ENCODE data around the gene FBXO28.
"Not testable (repeated sequence)": the region's sequence is repeated elsewhere in the genome, so short reads cannot be mapped to it uniquely, and the experiment has no call there.

FBXO28 gene, protein sequence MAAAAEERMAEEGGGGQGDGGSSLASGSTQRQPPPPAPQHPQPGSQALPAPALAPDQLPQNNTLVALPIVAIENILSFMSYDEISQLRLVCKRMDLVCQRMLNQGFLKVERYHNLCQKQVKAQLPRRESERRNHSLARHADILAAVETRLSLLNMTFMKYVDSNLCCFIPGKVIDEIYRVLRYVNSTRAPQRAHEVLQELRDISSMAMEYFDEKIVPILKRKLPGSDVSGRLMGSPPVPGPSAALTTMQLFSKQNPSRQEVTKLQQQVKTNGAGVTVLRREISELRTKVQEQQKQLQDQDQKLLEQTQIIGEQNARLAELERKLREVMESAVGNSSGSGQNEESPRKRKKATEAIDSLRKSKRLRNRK

DNA sequence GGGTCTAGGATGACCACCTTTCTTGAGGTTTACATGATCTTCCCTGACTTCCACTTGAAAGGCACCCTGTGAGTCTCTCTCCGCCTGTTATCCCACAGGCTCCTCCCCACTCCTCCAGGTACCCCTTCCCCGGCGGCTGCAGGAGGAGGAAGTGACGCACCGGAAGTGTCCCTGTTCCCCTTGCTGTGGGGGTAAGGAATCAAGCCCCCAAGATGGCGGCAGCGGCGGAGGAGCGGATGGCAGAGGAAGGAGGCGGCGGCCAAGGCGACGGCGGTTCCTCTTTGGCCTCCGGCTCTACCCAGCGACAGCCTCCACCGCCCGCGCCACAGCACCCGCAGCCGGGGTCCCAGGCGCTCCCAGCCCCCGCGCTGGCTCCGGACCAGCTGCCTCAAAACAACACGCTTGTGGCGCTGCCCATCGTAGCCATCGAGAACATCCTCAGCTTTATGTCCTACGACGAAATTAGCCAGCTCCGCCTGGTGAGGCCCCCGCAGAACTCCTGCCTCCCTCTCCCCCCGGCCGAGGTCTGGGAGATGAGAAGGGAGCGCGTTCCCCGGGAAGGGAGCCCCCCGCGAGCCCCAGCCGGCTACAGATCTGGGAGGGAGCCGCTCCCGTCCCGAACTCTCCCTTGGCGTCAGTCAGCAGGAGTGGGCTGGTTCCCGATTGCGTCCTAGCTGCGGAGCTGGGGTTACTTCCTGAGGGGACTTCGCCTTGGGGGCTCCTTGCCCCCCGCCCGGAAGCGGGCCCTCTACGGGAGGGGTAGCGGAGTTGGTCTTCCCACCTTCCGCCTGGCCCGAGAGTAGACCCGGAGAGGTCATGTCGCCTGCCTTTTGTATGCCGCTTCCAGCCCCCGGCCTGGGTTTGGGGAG, at the start of gene FBXO28:
Gene FBXO28 (plus strand): TSS at position 194 of the 869 bp plus-strand sequence. CDS start 19 bp downstream, at position 213.
- peak; percentile 95 for DNase-seq

DNA sequence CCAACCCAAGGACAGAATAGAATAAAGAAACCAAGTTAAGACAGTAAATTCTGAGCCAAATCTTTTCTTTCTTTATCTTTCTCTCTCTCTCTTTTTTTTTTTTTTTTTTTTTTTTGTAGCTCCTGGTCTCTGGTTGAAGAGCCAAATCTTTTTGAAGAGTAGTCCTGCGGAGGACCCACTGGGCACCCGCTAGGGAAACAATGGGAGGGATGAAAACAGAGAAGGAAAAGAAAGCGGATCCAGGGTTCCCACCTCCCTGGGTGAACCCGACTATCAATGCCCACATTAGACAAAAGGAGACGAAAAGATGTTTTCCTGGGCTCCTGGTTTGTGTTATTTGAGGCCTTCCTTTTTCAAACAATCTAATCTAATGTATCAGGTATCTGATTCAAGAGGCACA, 49.8 kb upstream of the FBXO28 start:
- DNase-seq: no peak

DNA sequence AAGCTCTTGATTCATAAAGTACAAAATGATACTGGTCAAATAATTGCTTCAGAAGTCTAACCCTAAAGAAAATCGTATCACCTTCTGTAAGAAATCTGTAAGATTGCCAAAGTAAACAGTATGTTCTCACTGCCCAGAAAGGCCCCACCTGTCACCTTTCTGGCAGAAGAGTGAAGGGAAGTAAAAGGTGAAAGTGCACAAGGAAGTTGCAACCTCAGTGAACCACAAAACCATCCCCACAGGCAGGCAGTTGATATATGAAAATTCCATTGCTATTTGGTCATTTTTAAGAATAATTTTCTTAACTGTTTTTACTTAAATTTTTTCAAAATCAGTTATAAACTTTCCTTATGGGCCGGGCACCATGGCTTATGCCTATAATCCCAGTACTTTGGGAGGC, 48.5 kb upstream of the FBXO28 start:
- DNase-seq: no peak

DNA sequence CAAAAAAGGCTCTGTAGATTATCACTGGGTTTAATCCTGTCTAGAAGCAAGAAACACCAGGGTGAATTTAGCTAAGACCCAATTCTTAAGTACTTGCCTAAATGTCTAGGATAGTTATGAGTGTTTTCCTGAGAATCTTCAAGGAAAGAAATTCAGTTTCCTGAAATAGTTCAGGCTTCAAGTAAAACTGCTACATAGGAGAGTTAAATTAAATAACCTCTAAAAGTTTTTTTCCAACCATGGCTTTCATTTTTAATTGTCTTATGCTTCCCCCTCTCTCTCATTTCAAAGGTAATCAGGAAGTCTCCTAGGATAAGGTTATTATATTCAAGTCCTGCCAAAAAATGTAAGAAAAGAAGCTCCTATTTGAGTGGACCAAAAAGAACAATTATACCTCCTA, 46.7 kb upstream of the FBXO28 start:
- DNase-seq: no peak

DNA sequence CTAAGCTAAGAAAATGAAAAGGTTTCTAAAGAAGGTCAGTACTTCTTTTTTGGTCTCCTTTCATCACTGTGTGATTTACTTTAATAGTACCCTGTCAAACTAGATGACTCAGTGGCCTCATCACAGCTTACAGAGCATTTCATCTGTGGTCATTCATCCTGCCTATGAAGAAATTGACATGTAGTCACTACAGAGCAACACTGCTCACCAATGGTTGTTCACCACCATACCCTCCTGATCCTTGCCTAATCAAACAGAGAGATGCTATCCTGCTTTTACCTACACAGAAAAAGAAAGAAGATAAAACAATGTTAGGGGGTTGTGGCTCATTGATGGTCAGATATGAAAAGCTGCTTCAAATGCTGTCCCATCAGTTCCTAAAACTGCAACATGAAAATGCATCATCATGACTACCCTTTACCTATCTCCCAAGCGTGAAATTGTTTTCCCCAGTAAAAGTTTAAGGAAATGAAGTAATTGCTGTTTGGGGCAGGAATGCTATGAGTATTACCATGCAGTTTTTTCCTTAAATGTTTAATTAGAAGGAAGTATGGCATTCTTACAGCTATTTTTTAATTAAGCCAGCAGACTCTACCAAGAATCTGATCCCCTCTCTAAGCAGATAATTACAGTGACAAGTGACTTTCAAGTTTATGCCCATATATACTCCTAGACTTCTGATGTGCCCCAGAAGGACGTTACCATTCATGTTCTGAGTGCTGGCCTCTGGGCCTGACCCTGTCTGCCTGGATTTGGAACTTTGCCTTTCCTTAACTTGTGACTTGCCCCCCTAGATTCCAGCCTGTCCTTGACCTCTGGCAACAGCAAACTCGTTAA, 46.1 kb upstream of the FBXO28 start:
- DNase-seq: no peak

DNA sequence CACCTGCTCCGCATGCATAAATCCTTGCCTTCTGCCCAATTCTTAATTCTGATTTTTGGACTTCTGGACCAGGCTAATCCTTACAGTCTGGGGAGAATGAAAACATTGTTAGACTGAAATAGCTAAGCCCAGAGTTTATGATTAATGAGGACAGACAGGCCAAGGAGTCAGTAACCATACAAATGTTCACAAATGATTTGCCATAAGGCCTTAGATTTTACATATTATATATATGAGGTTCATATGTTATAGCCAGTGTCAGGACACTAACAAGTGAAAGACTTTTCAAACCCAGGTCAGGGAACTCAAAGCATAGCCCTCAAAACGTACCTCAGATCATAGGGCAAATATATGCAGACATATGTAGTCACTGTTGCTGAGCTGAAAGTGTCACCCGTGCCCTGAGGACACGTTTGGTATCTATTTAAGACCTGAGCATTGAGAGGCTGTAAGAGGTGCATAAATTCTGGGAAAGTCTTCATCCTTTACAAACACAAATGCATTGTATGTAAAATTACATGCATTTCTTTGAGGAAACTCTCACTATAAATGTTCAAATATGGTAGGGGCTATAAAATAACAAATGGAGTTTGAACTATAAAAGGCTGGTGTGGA, 45.3 kb upstream of the FBXO28 start:
- no peak for DNase-seq

DNA sequence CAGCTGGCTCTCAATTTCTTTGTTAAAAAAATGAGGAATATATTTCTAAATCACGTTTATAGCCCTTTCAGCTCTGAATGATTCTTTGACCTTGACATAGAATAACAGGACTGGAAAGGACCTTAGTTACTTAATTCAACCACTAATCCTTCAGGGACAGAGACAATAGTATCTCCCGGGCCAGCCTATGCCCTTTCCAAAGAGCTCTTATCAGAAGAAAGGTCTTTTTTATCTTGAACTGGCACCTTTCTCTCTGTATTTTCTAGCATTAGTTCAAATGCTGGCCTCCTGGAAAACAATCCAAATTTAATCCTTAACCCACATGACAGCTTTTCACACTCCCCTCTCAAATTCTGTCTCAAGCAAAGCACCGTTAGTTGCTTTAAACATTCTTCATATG, 44.8 kb upstream of the FBXO28 start:
- DNase-seq: no peak

DNA sequence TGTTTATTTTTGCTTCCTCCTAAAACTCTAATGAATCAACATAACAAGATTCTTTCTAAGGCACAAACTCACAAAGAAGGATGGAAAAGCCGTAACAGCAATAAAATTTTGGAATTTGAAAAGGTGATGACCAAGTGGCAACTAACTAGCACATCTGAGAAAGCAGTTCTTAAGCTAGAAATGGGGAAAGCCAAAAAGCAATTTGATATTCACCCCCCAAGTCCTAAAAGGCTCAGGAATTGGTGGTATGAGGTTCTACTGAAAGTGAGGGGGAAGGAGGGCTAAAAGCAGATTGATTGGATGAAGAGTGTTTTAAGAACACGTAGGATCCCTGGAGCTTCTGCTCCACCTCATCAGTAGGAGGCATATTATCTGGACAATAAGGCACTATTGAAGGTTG, 43.4 kb upstream of the FBXO28 start:
- no peak for DNase-seq

DNA sequence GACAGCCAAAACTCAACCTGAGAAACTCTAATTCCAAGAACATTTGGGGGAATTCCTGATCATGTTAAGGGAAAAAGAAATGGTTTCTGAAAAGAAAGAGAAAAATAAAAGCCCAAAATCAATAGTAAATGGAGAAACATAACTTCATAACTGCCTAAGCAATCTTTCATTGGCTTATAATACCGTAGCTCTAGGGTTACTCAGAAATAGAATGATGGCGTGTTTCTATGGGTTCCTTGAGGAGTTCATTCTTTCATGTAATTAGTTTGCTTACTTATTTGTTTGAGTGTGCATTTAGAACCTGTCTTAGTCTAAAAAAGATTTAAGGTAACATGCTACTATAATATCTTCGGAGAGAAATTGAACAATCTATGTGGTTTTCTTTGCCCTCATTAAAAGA, 37.5 kb upstream of the FBXO28 start:
- no peak for DNase-seq

DNA sequence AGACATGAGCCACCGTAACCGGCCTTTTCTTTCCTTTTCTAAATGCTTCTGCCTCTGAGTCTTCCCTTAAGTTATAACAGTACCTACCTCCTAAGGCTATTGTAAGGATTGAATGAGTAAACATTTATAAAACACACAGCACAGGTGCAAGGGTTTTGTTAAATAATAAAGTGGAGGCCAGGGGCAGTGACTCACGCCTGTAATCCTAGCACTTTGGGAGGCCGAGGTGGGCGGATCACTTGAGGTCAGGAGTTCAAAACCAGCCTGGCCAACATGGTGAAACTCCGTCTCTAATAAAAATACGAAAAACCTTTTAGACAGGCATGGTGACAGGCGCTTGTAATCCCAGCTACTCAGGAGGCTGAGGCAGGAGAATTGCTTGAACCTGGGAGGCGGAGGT, 34.3 kb upstream of the FBXO28 start:
- DNase-seq: not testable (repeated sequence)

DNA sequence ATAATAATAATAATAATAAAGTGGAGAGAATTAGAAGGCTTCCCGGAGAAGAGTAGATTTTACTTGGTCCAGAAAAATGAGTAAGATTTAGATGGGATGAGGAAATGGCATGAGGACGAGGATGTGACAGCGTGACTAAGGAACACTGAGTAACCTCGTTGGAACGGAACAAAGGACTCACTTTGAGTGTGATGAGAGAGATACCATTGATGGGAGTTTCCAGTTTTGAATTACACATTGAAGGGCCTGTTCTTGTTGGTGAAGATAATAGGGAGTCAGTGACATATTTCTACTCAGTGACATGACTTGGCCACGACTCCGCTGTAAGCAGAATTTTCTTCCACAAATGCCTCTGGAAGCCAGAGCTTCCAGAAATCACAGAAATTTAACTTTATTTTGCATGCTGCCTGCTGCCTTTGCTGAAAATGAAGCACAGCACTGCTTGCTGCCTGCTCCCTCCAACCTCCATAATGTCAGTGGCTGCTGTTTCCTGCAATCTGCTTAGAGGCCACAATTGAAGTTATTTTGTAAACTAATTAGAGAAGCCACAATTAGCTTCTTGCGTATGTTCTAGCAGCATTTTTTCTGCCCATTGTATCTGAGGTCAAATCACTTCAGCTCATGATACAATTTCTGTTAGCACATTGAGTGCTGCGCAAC, 33.7 kb upstream of the FBXO28 start:
- no peak for DNase-seq

DNA sequence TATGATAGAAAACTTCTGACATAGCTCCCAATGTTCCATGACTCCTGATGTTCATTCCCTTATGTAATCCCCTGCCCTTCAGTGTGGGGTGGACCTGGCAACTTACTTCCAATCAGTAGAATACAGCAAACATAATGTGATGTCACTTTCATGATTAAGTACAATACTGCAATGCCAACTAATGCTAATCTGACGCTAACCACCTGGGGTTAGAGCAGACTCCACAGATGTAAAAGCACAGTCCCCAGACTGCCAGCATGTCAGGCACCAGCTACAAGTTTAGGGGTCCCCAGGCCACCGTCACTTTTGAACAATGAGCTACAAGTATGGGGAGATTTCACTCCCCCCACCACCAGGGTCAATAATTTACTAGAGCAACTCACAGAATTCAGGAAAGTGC, 32.3 kb upstream of the FBXO28 start:
- no peak for DNase-seq

DNA sequence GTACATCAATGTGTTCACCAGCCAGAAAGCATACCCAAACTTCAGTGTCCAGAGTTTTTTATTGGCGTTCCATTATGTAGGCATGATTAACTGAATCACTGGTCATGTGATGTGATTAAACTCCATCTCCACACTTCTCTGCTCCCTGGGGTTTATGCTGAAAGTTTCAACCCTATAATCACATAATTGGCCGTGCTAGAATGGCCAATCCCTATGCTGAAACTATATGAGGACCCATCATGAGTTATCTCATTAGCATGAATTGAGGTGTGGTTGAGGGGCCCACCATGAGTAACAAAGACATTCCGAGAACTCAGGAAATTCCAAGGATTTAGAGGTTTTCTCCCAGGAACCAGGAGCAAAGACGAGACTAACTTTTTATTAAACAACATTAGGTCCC, 31.8 kb upstream of the FBXO28 start:
- DNase-seq: no peak

DNA sequence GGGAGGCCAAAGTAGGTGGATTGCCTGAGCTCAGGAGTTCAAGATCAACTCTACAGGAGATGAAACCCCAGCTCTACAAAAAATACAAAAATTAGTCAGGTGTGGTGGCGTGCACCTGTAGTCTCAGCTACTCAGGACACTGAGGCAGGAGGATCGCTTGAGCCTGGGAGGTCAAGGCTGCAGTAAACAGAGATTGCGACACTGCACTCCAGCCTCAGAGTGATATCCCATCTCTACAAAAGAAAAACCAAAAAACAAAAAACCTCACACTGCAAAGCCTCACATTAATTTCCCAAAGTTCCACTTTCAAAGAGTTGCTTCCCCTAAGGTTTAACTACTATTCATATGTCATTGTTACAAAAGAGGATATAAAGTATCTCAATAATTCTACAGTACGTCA, 29.0 kb upstream of the FBXO28 start:
- DNase-seq: no peak

DNA sequence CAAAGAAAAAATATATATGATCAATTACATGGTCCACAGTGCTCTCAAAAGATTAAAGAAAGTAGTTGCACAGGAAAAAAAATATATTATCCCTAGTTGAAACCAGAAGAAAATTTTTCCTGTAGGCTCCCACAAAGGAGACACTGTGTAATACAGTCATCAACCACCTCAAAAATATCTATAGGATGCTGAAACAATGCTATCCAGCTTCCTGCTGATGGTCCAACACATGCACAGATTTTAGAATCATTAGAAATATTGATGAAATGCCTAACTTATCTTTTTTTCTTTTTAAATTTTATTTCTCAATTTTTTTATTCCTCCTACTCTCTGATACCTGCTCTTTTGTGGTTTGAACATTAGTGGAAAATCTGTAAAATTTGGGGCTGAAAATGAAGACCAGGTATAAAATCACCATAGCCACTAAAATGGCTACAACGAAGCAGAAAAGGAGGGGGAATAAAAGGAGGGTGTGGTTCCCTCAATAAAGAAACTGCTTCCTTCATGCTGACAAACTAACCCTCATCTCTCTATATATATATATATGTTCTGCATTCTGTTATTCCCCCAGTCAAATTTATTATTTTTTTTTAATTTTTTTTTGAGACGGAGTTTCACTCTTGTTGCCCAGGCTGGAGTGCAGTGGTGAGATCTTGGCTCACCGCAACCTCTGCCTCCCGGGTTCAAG, 28.3 kb upstream of the FBXO28 start:
- no peak for DNase-seq

DNA sequence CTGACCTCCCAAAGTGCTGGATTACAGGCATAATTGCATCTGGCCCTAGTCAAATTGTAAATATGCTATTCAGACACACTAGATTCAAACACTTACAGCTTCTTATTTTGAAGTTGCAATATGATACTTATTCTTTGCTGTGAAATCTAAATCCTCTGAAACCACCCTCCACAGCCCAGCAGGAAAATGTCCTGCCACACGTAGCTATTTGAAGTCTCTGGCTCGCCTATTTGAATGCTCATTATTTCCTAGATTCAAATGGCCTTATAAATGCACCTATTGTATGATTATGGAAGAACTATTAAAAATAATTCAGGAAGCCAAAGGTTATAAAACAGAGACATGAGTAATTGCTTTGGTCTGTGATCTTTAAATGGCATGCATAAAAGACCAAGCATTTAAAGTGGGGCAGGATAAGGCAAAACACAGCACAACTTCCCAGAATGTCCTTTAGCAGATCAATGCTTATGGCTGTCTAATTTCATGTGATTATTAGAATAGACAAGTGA, 26.6 kb upstream of the FBXO28 start:
- no peak for DNase-seq

DNA sequence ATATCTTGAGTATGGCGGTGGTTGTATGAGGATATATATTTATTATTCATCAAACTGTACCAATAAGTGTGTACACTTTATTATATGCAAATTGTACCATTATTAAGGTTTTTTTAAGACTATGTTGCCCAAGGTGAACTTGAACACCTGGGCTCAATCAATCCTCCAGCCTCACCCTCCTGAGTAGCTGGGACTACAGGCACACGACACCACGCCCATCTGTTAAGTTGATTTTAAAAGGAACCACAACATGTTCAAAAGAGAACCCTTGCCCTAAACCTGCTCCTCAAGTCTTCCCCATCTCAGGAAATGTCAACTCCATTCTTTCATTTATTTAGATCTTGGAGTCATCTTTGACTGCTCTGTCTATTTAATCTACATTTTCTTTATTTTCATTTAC, 24.3 kb upstream of the FBXO28 start:
- no peak for DNase-seq

DNA sequence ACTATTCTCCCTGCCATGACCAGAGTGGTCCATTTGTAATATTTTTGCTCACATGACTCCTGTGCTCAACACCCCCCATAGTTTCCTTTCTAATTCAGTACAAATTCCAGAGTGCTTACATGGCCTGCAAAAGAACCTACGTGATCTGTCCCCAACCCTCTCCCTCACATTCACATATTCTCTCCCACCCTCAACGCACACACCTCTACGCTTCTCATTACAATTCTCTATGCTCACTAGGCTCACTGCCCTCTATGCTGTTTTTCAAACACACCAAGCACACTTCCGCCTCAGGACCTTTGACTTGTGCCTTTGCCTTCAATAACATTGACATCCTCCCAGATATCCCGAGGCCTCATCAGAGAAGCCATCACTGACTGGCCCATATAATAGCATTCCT, 23.8 kb upstream of the FBXO28 start:
- no peak for DNase-seq

DNA sequence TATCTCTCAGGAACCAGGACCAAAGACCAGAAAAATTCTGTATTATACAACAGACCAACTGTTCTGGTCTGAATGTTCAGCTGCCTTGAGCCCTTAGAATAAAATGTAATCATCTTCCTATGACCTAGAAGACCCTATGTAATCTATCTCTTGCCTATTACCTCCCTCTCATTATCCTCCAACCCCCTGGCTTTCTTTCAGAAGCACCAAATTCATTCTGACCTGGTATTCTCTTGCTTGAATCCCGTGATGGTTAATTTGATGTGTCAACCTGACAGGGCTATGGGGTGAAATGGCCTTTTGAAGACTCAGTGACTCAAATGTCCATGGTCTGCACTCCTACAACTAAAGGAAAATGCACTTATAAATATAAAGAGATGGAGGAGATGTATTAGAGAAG, 21.8 kb upstream of the FBXO28 start:
- DNase-seq: no peak

DNA sequence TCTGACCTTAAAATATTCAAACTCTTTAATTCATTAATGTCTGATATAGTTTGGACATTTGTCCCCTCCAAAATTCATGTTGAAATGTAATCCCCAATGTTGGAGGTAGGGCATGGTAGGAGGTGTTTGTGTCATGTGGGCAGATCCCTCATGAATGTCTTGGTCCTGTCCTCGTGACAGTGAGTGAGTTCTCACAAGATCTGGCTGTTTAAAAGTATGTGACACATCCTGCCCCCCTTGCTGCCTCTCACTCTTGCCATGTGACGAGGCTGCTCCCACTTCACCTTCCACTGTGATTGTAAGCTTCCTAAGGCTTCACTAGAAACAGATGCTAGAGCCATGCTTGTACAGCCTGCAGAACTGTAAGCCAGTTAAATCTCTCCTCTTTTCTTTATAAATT, 21.3 kb upstream of the FBXO28 start:
- no peak for DNase-seq

DNA sequence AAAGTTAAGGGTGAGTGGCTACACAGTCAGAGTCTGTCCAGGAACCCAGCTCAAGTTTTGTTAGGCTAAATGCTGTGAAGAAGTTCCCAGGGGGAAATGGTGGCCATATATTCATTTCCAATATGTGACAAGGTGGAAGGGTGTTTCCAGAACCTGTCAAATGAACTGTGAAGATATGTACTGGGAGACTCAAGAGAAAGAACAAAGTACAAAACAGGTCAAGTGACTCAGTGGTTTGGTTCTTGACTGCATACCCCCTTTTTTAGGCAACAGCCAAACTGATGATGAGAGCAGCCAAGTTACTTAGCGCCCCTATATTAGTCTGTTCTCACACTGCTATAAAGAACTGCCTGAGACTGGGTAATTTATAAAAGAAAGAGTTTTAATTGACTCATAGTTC, 18.6 kb upstream of the FBXO28 start:
- no peak for DNase-seq

DNA sequence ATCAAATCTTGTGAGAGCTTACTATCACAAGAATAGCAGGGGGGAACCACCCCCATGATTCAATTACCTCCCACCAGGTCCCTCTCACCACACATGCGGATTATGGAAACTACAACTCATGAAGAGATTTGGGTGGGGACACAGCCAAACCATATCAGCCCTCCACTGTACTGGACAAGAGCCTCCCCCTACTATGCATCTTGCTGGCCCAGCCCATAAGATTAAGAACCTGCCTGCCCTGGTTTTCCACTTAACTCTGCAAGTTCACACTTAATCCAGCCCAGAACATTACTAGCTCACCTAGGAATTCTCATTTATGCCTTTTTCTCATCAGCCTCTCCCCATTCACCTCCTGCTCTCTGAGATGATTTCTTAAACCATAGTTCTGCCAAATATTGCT, 18.0 kb upstream of the FBXO28 start:
- DNase-seq: no peak
